HepG2 (cell line): ENCODE measurements around the gene GMPPA. TPM values are rescaled to one million over a fixed set of nuclear protein-coding genes. Genes with fewer than 3 reads are reported as not detected.
A peak's percentile ranks its signal among the peaks of the same experiment; 100 is the strongest.

ENCODE experiments used
- EP300 ChIP-seq, 3 experiments: sonication (generic) in 1 of 3; formaldehyde crosslinking in 1 of 3; IDR thresholded peaks; 2 replicates each; pipeline versions ENCODE4 v1.5.1 to v1.6.1; 2011 to 2020; ENCODE audit warnings: low read depth in 2 of 3, low read length in 2 of 3, borderline replicate concordance in 1 of 3, improper control_type of control experiment in 1 of 3, mild to moderate bottlenecking in 1 of 3, missing genetic modification reagents in 1 of 3, moderate library complexity in 1 of 3
- KLF6 ChIP-seq: IDR thresholded peaks from 2 replicates; pipeline ENCODE4 v1.8.0; 2016; ENCODE audit warnings: missing biosample characterization, missing genetic modification reagents
- KMT2A ChIP-seq: sonication (generic); formaldehyde crosslinking; IDR thresholded peaks from 2 replicates; pipeline ENCODE4 v1.4.0; 2020; ENCODE audit warnings: missing genetic modification reagents
- MIXL1 ChIP-seq: IDR thresholded peaks from 2 replicates; pipeline ENCODE4 v1.6.1; 2016
- RORA ChIP-seq: sonication (generic); formaldehyde crosslinking; IDR thresholded peaks from 2 replicates; pipeline ENCODE4 v1.5.0; 2020; ENCODE audit warnings: mild to moderate bottlenecking, missing genetic modification reagents, moderate library complexity
- TOPORS ChIP-seq: sonication (generic); formaldehyde crosslinking; IDR thresholded peaks from 2 replicates; pipeline ENCODE4 v1.8.0; 2023; ENCODE audit warnings: mild to moderate bottlenecking, missing genetic modification reagents
- YEATS2 ChIP-seq: sonication (generic); formaldehyde crosslinking; IDR thresholded peaks from 2 replicates; pipeline ENCODE4 v1.4.0; 2020; ENCODE audit warnings: missing genetic modification reagents, borderline replicate concordance
- ZFP90 ChIP-seq: sonication (generic); formaldehyde crosslinking; IDR thresholded peaks from 2 replicates; pipeline ENCODE4 v1.8.0; 2022; ENCODE audit warnings: missing genetic modification reagents, mild to moderate bottlenecking, inconsistent platforms, borderline replicate concordance
- ZKSCAN8 ChIP-seq: IDR thresholded peaks from 2 replicates; pipeline ENCODE4 v1.6.1; 2016; ENCODE audit warnings: borderline replicate concordance, missing genetic modification reagents, missing compliant biosample characterization
- ZNF558 ChIP-seq: sonication (generic); formaldehyde crosslinking; IDR thresholded peaks from 2 replicates; pipeline ENCODE4 v1.9.0; 2022; ENCODE audit warnings: mild to moderate bottlenecking, missing genetic modification reagents, borderline replicate concordance
- ZNF776 ChIP-seq: sonication (generic); formaldehyde crosslinking; IDR thresholded peaks from 2 replicates; pipeline ENCODE4 v1.4.0; 2020; ENCODE audit warnings: mild to moderate bottlenecking, missing genetic modification reagents
- polyA plus RNA-seq, 8 experiments: library from polyadenylated mRNA; depleted of rRNA in 3 of 8; stranded (reverse) in 7 of 8; unstranded in 1 of 8; fragments of >200 nt; fragmentation: Illumina TruSeq in 4 of 8; extraction: Trizol in 4 of 8; gene quantifications; 2 replicates each; pipeline versions ENCODE4 v1.2.1 to v1.2.3, GENCODE V29; 2011 to 2016; ENCODE audit warnings: low read depth in 4 of 8, missing spikeins in 1 of 8, mixed read lengths in 1 of 8; ENCODE audit not compliant: insufficient read depth in 1 of 8
- total RNA-seq, 5 experiments: library from RNA; depleted of rRNA; stranded (reverse); fragments of >200 nt; fragmentation: Illumina TruSeq; extraction: Trizol; gene quantifications; 2 replicates each; pipeline ENCODE4 v1.2.3, GENCODE V29; 2016; ENCODE audit warnings: low read depth in 1 of 5
- TF ChIP-seq, protein P1 (sequence below): sonication (generic); formaldehyde crosslinking; IDR thresholded peaks from 2 replicates; pipeline ENCODE4 v1.9.0; 2021; ENCODE audit warnings: missing genetic modification reagents, borderline replicate concordance
- TF ChIP-seq, protein P2 (sequence below): sonication (generic); formaldehyde crosslinking; IDR thresholded peaks from 2 replicates; pipeline ENCODE4; 2020; ENCODE audit warnings: missing genetic modification reagents, mild to moderate bottlenecking, borderline replicate concordance
- TF ChIP-seq, protein P3 (sequence below): sonication (generic); formaldehyde crosslinking; IDR thresholded peaks from 2 replicates; pipeline ENCODE4 v1.8.1; 2023; ENCODE audit warnings: mild to moderate bottlenecking, missing genetic modification reagents
- TF ChIP-seq, protein P4 (sequence below): sonication (generic); formaldehyde crosslinking; IDR thresholded peaks from 2 replicates; pipeline ENCODE4 v1.4.0; 2020; ENCODE audit warnings: missing genetic modification reagents, mild to moderate bottlenecking, borderline replicate concordance
- TF ChIP-seq, protein P5 (sequence below): sonication (generic); formaldehyde crosslinking; conservative IDR thresholded peaks from 2 replicates; pipeline ENCODE4 v1.8.0; 2022; ENCODE audit warnings: mild to moderate bottlenecking, moderate library complexity, missing genetic modification reagents

GMPPA gene
- total and polyA plus RNA-seq, 2 of the 13 experiments (the other 11 are each of a cell fraction or from before 2014, with no cell fraction given) = 81.1 to 106 TPM

DNA sequence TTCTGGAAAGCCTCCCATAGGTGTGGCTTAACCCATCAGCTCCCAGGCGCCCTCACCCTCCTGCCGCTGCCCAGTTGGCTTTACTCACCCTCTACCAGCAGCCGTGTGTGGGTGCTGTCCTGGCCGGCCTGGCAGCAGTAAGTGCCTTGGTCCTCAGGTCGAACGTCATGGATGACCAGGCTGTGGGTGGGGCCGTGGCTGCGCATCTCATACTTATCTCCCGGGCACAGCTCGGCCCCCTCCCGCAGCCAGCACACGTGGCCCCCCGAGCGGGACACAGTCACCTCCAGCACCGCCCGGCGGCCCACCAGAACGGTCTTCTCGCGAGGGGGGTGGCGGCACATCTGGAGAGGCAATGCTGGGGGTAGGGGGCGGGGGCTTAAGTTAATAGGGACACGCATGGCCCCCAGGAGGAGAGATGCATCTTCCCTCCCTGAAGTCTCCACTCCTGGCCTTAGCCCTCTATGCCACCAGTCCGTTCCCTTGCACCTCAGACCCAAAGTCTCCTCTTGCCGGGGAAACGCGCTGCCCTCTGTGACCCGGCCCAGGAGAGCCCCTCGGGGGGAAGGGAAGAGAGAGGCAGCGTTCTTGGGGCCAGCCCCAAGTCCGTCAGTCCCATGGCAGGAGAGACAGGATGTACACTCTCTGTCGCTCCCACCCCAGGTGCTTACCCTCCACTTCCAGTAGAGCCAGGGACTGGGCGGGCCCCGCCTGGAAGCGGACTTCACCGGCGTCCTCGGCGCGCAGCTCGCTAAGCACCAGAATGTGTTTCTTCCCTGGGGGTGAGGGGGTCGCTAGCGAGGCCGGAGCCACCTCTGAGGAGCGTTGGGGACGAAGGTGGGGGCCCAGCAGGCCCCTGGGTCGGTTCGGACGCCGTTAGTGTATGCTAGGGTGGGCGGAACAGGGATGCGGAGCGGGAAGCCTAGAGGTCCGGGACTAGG lies 53.0 kb downstream of the GMPPA start (continued):
- TF ChIP-seq, protein P1, sequence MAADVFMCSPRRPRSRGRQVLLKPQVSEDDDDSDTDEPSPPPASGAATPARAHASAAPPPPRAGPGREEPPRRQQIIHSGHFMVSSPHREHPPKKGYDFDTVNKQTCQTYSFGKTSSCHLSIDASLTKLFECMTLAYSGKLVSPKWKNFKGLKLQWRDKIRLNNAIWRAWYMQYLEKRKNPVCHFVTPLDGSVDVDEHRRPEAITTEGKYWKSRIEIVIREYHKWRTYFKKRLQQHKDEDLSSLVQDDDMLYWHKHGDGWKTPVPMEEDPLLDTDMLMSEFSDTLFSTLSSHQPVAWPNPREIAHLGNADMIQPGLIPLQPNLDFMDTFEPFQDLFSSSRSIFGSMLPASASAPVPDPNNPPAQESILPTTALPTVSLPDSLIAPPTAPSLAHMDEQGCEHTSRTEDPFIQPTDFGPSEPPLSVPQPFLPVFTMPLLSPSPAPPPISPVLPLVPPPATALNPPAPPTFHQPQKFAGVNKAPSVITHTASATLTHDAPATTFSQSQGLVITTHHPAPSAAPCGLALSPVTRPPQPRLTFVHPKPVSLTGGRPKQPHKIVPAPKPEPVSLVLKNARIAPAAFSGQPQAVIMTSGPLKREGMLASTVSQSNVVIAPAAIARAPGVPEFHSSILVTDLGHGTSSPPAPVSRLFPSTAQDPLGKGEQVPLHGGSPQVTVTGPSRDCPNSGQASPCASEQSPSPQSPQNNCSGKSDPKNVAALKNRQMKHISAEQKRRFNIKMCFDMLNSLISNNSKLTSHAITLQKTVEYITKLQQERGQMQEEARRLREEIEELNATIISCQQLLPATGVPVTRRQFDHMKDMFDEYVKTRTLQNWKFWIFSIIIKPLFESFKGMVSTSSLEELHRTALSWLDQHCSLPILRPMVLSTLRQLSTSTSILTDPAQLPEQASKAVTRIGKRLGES (CRISPR knock-in tag) = no peak
- no peak for TF ChIP-seq RORA (CRISPR knock-in tag)
- TF ChIP-seq TOPORS = no peak; the same call in 1 of the 2 replicates
- no peak for TF ChIP-seq ZFP90 (CRISPR knock-in tag)
- no peak; the same call in 1 of the 2 replicates for TF ChIP-seq ZNF558 (CRISPR knock-in tag)
- no peak for TF ChIP-seq MIXL1 (CRISPR knock-in tag)
- TF ChIP-seq, protein P2, sequence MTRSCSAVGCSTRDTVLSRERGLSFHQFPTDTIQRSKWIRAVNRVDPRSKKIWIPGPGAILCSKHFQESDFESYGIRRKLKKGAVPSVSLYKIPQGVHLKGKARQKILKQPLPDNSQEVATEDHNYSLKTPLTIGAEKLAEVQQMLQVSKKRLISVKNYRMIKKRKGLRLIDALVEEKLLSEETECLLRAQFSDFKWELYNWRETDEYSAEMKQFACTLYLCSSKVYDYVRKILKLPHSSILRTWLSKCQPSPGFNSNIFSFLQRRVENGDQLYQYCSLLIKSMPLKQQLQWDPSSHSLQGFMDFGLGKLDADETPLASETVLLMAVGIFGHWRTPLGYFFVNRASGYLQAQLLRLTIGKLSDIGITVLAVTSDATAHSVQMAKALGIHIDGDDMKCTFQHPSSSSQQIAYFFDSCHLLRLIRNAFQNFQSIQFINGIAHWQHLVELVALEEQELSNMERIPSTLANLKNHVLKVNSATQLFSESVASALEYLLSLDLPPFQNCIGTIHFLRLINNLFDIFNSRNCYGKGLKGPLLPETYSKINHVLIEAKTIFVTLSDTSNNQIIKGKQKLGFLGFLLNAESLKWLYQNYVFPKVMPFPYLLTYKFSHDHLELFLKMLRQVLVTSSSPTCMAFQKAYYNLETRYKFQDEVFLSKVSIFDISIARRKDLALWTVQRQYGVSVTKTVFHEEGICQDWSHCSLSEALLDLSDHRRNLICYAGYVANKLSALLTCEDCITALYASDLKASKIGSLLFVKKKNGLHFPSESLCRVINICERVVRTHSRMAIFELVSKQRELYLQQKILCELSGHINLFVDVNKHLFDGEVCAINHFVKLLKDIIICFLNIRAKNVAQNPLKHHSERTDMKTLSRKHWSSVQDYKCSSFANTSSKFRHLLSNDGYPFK = no peak
- TF ChIP-seq EP300 (IDR thresholded peaks at IDR 0.05; ENCODE audit: low read depth in 2 of 2, low read length in 2 of 2) = no peak
- no peak for TF ChIP-seq EP300 (CRISPR knock-in tag; IDR thresholded peaks at IDR 0.05; ENCODE audit: borderline replicate concordance)
- TF ChIP-seq, protein P3, sequence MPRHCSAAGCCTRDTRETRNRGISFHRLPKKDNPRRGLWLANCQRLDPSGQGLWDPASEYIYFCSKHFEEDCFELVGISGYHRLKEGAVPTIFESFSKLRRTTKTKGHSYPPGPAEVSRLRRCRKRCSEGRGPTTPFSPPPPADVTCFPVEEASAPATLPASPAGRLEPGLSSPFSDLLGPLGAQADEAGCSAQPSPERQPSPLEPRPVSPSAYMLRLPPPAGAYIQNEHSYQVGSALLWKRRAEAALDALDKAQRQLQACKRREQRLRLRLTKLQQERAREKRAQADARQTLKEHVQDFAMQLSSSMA (CRISPR knock-in tag) = 0 out of 2 replicates have a peak, but pooled peaks have one; percentile 32
- no peak for TF ChIP-seq ZKSCAN8 (CRISPR knock-in tag)
- no peak for TF ChIP-seq KLF6 (CRISPR knock-in tag)
- no peak for TF ChIP-seq KMT2A (CRISPR knock-in tag)
- TF ChIP-seq YEATS2 (CRISPR knock-in tag) = no peak
- TF ChIP-seq, protein P4, sequence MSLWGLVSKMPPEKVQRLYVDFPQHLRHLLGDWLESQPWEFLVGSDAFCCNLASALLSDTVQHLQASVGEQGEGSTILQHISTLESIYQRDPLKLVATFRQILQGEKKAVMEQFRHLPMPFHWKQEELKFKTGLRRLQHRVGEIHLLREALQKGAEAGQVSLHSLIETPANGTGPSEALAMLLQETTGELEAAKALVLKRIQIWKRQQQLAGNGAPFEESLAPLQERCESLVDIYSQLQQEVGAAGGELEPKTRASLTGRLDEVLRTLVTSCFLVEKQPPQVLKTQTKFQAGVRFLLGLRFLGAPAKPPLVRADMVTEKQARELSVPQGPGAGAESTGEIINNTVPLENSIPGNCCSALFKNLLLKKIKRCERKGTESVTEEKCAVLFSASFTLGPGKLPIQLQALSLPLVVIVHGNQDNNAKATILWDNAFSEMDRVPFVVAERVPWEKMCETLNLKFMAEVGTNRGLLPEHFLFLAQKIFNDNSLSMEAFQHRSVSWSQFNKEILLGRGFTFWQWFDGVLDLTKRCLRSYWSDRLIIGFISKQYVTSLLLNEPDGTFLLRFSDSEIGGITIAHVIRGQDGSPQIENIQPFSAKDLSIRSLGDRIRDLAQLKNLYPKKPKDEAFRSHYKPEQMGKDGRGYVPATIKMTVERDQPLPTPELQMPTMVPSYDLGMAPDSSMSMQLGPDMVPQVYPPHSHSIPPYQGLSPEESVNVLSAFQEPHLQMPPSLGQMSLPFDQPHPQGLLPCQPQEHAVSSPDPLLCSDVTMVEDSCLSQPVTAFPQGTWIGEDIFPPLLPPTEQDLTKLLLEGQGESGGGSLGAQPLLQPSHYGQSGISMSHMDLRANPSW = no peak
- TF ChIP-seq ZNF776 = no peak; the same call in 1 of the 2 replicates
- TF ChIP-seq, protein P5, sequence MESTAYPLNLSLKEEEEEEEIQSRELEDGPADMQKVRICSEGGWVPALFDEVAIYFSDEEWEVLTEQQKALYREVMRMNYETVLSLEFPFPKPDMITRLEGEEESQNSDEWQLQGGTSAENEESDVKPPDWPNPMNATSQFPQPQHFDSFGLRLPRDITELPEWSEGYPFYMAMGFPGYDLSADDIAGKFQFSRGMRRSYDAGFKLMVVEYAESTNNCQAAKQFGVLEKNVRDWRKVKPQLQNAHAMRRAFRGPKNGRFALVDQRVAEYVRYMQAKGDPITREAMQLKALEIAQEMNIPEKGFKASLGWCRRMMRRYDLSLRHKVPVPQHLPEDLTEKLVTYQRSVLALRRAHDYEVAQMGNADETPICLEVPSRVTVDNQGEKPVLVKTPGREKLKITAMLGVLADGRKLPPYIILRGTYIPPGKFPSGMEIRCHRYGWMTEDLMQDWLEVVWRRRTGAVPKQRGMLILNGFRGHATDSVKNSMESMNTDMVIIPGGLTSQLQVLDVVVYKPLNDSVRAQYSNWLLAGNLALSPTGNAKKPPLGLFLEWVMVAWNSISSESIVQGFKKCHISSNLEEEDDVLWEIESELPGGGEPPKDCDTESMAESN (CRISPR knock-in tag) = no peak
